Gastrocnemius medialis (tissue), 4 donors: ENCODE results near the gene DNAI4.
"Not testable (repeated sequence)": the region's sequence is repeated elsewhere in the genome, so short reads cannot be mapped to it uniquely, and the experiment has no call there.

ENCODE experiments used
- POLR2A ChIP-seq, 2 donors: fragments of 450-650 bp; IDR thresholded peaks; one replicate each; pipeline ENCODE4 v1.6.1; 2017; ENCODE audit warnings: antibody characterized with exemption in 2 of 2, mild to moderate bottlenecking in 2 of 2, moderate library complexity in 2 of 2
- TF ChIP-seq, protein P1 (sequence below), 5 experiments: fragments of 450-650 bp in 3 of 5; fragments of 200-600 bp in 2 of 5; sonication (generic) in 2 of 5; IDR thresholded peaks in 4 of 5; conservative IDR thresholded peaks in 1 of 5; 1 replicate in 4 of 5; 2 replicates in 1 of 5; pipeline ENCODE4 v1.5.1; 2016 to 2019; ENCODE audit warnings: antibody characterized with exemption in 5 of 5, mild to moderate bottlenecking in 3 of 5, moderate library complexity in 3 of 5

DNA sequence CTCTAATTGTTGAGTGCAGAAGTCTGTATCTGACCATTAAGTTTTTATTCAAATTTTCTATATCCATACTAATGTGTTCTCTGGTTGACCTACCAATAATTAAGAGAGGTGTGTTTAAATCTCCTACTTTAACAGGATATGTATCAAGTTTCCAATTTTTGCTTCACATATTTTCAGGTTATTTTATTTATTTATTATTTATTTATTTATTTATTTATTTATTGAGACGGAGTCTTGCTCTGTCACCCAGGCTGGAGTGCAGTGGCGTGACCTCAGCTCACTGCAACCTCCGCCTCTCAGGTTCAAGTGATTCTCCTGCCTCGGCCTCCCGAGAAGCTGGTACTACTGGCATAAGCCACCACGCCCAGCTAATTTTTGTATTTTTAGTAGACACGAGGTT, 52.6 kb downstream of the DNAI4 start:
- TF ChIP-seq, protein P1, sequence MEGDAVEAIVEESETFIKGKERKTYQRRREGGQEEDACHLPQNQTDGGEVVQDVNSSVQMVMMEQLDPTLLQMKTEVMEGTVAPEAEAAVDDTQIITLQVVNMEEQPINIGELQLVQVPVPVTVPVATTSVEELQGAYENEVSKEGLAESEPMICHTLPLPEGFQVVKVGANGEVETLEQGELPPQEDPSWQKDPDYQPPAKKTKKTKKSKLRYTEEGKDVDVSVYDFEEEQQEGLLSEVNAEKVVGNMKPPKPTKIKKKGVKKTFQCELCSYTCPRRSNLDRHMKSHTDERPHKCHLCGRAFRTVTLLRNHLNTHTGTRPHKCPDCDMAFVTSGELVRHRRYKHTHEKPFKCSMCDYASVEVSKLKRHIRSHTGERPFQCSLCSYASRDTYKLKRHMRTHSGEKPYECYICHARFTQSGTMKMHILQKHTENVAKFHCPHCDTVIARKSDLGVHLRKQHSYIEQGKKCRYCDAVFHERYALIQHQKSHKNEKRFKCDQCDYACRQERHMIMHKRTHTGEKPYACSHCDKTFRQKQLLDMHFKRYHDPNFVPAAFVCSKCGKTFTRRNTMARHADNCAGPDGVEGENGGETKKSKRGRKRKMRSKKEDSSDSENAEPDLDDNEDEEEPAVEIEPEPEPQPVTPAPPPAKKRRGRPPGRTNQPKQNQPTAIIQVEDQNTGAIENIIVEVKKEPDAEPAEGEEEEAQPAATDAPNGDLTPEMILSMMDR (IDR thresholded peaks at IDR 0.05 in 4 of 5, conservative IDR thresholded peaks at IDR 0.05 in 1 of 5) = not testable (repeated sequence)
- not testable (repeated sequence) for TF ChIP-seq POLR2A (IDR thresholded peaks at IDR 0.05)
